B cell (primary cell): ENCODE data around the gene ZNF334. TPM values are rescaled to one million over a fixed set of nuclear protein-coding genes. Genes with fewer than 3 reads are reported as not detected.

Experiments used
- ATAC-seq: fragments of 200-7000 bp; cut with Tn5 transposase; one replicate; pipeline ENCODE4 v1.10.0; 2021; ENCODE audit warnings: low read depth, mild to moderate bottlenecking, moderate number of reproducible peaks, moderate library complexity
- CTCF ChIA-PET: fragments of 350-600 bp; sonication (Branson Sonifier 250); formaldehyde crosslinking; loops from one replicate; lab custom pipeline; 2021; ENCODE audit warnings: antibody characterized with exemption, inconsistent platforms; lab: Charles Lee
- POLR2A ChIA-PET: fragments of 350-600 bp; sonication (Branson Sonifier 250); formaldehyde crosslinking; loops from one replicate; lab custom pipeline; 2021; ENCODE audit warnings: antibody characterized with exemption; lab: Charles Lee
- DNase-seq: peaks from one replicate; pipeline ENCODE4 v3.0.0; 2013
- H2AFZ ChIP-seq: 2 replicates; pipeline ENCODE4 v1.6.1; 2012; ENCODE audit warnings: mild to moderate bottlenecking, low read depth, low read length; ENCODE audit not compliant: insufficient read depth, poor library complexity, severe bottlenecking
- H3K27ac ChIP-seq, 2 donors: 1 replicate in 1 of 2; 2 replicates in 1 of 2; pipeline ENCODE4 v1.5.1; 2012 to 2013; ENCODE audit warnings: low read length in 2 of 2, mild to moderate bottlenecking in 2 of 2, moderate library complexity in 1 of 2
- H3K27me3 ChIP-seq, 4 experiments: fragments of 200-600 bp in 1 of 4; sonication (generic) in 1 of 4; replicated peaks in 1 of 4; 1 replicate in 2 of 4; 2 replicates in 2 of 4; pipeline versions ENCODE4 v1.6.1 to v1.7.0; 2013 to 2016; ENCODE audit warnings: low read length in 3 of 4, mild to moderate bottlenecking in 2 of 4, mixed read lengths in 1 of 4, moderate library complexity in 1 of 4; ENCODE audit not compliant: insufficient read depth in 4 of 4, control insufficient read depth in 3 of 4; ENCODE audit errors: control extremely low read depth in 1 of 4
- H3K36me3 ChIP-seq, 2 experiments: replicated peaks in 1 of 2; 1 replicate in 1 of 2; 2 replicates in 1 of 2; pipeline versions ENCODE4 v1.6.1 to v1.7.1; 2013; ENCODE audit warnings: low read length in 1 of 2; ENCODE audit not compliant: insufficient read depth in 2 of 2, control insufficient read depth in 1 of 2; ENCODE audit errors: control extremely low read depth in 1 of 2, extremely low read depth in 1 of 2
- H3K4me1 ChIP-seq, 2 donors: fragments of 200-600 bp in 1 of 2; sonication (generic) in 1 of 2; 1 replicate in 1 of 2; 2 replicates in 1 of 2; pipeline versions ENCODE4 v1.5.1 to v1.6.1; 2013 to 2017; ENCODE audit warnings: low read length in 2 of 2; ENCODE audit not compliant: control insufficient read depth in 2 of 2, insufficient read depth in 2 of 2
- H3K4me2 ChIP-seq: replicated peaks from 2 replicates; pipeline ENCODE3; 2012; ENCODE audit warnings: mild to moderate bottlenecking, low read depth, low read length; ENCODE audit not compliant: poor library complexity, severe bottlenecking
- H3K4me3 ChIP-seq, 5 experiments: fragments of 200-600 bp in 1 of 5; sonication (generic) in 1 of 5; 1 replicate in 3 of 5; 2 replicates in 2 of 5; pipeline versions ENCODE4 v1.5.1 to v1.7.0; 2011 to 2016; ENCODE audit warnings: low read length in 4 of 5, mild to moderate bottlenecking in 4 of 5, low read depth in 2 of 5, control low read depth in 1 of 5, moderate library complexity in 1 of 5; ENCODE audit not compliant: insufficient read depth in 1 of 5; ENCODE audit errors: control extremely low read depth in 1 of 5, extremely low read depth in 1 of 5
- H3K79me2 ChIP-seq: fragments of 200-600 bp; sonication (generic); one replicate; pipeline ENCODE4 v1.6.0; 2016; ENCODE audit warnings: low read length; ENCODE audit not compliant: control insufficient read depth, insufficient read depth
- H3K9ac ChIP-seq: fragments of 200-600 bp; sonication (generic); 2 replicates; pipeline ENCODE4 v1.6.1; 2017; ENCODE audit warnings: mild to moderate bottlenecking, low read length, moderate library complexity
- H3K9me3 ChIP-seq, 3 donors: one replicate each; pipeline versions ENCODE4 v1.6.1 to v1.7.1; 2013; ENCODE audit warnings: low read length in 2 of 3; ENCODE audit not compliant: control insufficient read depth in 2 of 3, insufficient read depth in 1 of 3; ENCODE audit errors: control extremely low read depth in 1 of 3
- H4K20me1 ChIP-seq: 2 replicates; pipeline ENCODE4 v1.6.0; 2012; ENCODE audit warnings: mild to moderate bottlenecking, low read length; ENCODE audit not compliant: insufficient read depth, control insufficient read depth, poor library complexity, severe bottlenecking
- H3K27ac Mint-ChIP-seq: one replicate; pipeline ENCODE4 v1.8.0; 2021; ENCODE audit warnings: mixed read lengths
- H3K27me3 Mint-ChIP-seq: one replicate; pipeline ENCODE4 v1.8.0; 2021; ENCODE audit warnings: mixed read lengths
- H3K4me1 Mint-ChIP-seq: one replicate; pipeline ENCODE4 v1.8.0; 2021; ENCODE audit warnings: mixed read lengths
- H3K4me3 Mint-ChIP-seq: one replicate; pipeline ENCODE4 v1.8.0; 2021; ENCODE audit warnings: mixed read lengths
- H3K9me3 Mint-ChIP-seq: one replicate; pipeline ENCODE4 v1.8.0; 2022; ENCODE audit warnings: mixed read lengths; ENCODE audit not compliant: insufficient read depth
- EZH2 ChIP-seq: IDR thresholded peaks from 2 replicates; pipeline ENCODE4 v1.6.1; 2012; ENCODE audit warnings: borderline replicate concordance, low read depth, mild to moderate bottlenecking, moderate library complexity, low read length; ENCODE audit not compliant: insufficient read depth, poor library complexity, severe bottlenecking
- WGBS: methylation state at CpG from one replicate; pipeline ENCODE4 v1.1.5; 2013; ENCODE audit warnings: missing lambda C conversion rate; ENCODE audit not compliant: insufficient coverage; 5-methylcytosine and 5-hydroxymethylcytosine counted together
- intact Hi-C: fragments of 100-400 bp; cut with micrococcal nuclease; formaldehyde crosslinking; loops from one replicate; pipeline ENCODE4 v1.10.0; 2022
- polyA plus RNA-seq: library from polyadenylated mRNA; depleted of rRNA; stranded (reverse); fragments of >200 nt; gene quantifications from 2 replicates; pipeline ENCODE4 v1.2.3, GENCODE V29; 2012
- total RNA-seq, 2 donors: library from RNA; stranded (reverse); fragments of 120-200 nt in 1 of 2; gene quantifications; 1 replicate in 1 of 2; 2 replicates in 1 of 2; pipeline versions ENCODE4 v1.2.3 to v1.2.4, GENCODE V29; 2013 to 2022
- TF ChIP-seq, protein P1 (sequence below): fragments of 200-600 bp; IDR thresholded peaks from one replicate; pipeline ENCODE4 v1.8.0; 2022; ENCODE audit warnings: antibody characterized with exemption, mild to moderate bottlenecking

The ZNF334 gene
- total and polyA plus RNA-seq, 2 donors (not counting 1 experiment from before 2014, with no cell fraction given) = 0.22 to 0.30 TPM

DNA sequence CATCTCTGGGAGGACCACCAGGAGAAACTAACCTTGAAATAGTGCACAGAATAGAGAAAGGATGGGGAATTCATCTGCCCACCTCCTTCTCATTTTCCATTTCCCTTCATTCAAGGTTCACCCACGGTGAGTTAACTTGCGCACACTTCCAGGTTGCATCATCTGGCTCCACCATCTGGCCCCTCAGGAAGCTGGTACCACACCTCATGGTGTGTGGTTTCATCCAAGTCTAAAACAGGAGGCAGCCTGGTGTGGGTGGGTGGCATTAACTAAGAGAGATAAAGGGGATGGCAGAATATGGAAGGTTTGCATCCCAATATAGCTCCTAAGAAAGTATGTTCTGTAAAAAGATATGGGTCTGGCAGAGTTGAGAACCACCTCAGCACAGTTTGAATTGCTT, 3.8 kb downstream of the ZNF334 start:
- no peak overlapping the region for H3K9ac ChIP-seq
- ATAC-seq = no peak
- no peak overlapping the region for H3K4me3 ChIP-seq
- Mint-ChIP-seq H3K9me3 (no peaks in the 10 kb centered on the region), H3K4me1 (peaks cover 12% of the 10 kb centered on the region), H3K27me3 (peaks cover 51% of the 10 kb centered on the region), H3K4me3 (no peak overlapping the region), H3K27ac (no peak overlapping the region)
- POLR2A ChIA-PET = no interaction called here
- DNase-seq = no peak
- TF ChIP-seq EZH2 = no peak
- TF ChIP-seq, protein P1, sequence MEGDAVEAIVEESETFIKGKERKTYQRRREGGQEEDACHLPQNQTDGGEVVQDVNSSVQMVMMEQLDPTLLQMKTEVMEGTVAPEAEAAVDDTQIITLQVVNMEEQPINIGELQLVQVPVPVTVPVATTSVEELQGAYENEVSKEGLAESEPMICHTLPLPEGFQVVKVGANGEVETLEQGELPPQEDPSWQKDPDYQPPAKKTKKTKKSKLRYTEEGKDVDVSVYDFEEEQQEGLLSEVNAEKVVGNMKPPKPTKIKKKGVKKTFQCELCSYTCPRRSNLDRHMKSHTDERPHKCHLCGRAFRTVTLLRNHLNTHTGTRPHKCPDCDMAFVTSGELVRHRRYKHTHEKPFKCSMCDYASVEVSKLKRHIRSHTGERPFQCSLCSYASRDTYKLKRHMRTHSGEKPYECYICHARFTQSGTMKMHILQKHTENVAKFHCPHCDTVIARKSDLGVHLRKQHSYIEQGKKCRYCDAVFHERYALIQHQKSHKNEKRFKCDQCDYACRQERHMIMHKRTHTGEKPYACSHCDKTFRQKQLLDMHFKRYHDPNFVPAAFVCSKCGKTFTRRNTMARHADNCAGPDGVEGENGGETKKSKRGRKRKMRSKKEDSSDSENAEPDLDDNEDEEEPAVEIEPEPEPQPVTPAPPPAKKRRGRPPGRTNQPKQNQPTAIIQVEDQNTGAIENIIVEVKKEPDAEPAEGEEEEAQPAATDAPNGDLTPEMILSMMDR = no peak
- intact Hi-C loops = no loop called here
- H3K27me3 ChIP-seq = peaks cover 0 to 15% (median 5%) of the 10 kb centered on the region in 4 experiments
- H2AFZ ChIP-seq = no peak overlapping the region
- no peak overlapping the region for H3K27ac ChIP-seq
- no CpG with 5 or more reads among the region's 2 CpGs for WGBS
- H3K36me3 ChIP-seq = no peaks in the 10 kb centered on the region
- H3K79me2 ChIP-seq = no peaks in the 10 kb centered on the region
- CTCF ChIA-PET = no interaction called here
- H3K4me2 ChIP-seq = no peak overlapping the region
- H3K9me3 ChIP-seq = peaks cover 0 to 5% (median 0%) of the 10 kb centered on the region in 3 donors
- H3K4me1 ChIP-seq = peaks cover 8 to 12% of the 10 kb centered on the region in 2 donors
- H4K20me1 ChIP-seq = no peaks in the 10 kb centered on the region

- Histone ChIP-seq H3K27me3 (peaks cover 0 to 8% (median 4%) of the 10 kb centered on the region in 4 experiments), H4K20me1 (no peaks in the 10 kb centered on the region), H3K4me3 (no peak overlapping the region), H3K79me2 (no peaks in the 10 kb centered on the region), H3K36me3 (no peaks in the 10 kb centered on the region), H3K9me3 (peaks cover 0 to 5% (median 0%) of the 10 kb centered on the region in 3 donors), H3K9ac (no peak overlapping the region), H2AFZ (no peak overlapping the region), H3K4me1 (peaks cover 0 to 2% of the 10 kb centered on the region in 2 donors), H3K4me2 (no peak overlapping the region), H3K27ac (no peak overlapping the region)
- no peak overlapping the region for H3K4me3 Mint-ChIP-seq
- peaks cover 7% of the 10 kb centered on the region for H3K9me3 Mint-ChIP-seq
- no peak for ATAC-seq
- H3K27ac Mint-ChIP-seq = no peak overlapping the region
- TF ChIP-seq EZH2 = no peak
- TF ChIP-seq, protein P1 = no peak
- H3K4me1 Mint-ChIP-seq = peaks cover 2% of the 10 kb centered on the region
- peaks cover 48% of the 10 kb centered on the region for H3K27me3 Mint-ChIP-seq
- ChIA-PET POLR2A (no interaction called here), CTCF (no interaction called here)
- 67% methylated on average over 1 of the region's 4 CpGs for WGBS
- no peak for DNase-seq
- intact Hi-C loops = no loop called here
Observed at GRCh38 chr20:46507760-46508407, 5.5 kb downstream of the ZNF334 start.
